ENCODE measurements around the gene PIH1D1. TPM values are rescaled to one million over a fixed set of nuclear protein-coding genes. Genes with fewer than 3 reads are reported as not detected.

The PIH1D1 gene
- total and polyA plus RNA-seq, 2 of the 8 experiments (the other 6 are each of a cell fraction or from before 2014, with no cell fraction given): 146 to 195 TPM

DNA sequence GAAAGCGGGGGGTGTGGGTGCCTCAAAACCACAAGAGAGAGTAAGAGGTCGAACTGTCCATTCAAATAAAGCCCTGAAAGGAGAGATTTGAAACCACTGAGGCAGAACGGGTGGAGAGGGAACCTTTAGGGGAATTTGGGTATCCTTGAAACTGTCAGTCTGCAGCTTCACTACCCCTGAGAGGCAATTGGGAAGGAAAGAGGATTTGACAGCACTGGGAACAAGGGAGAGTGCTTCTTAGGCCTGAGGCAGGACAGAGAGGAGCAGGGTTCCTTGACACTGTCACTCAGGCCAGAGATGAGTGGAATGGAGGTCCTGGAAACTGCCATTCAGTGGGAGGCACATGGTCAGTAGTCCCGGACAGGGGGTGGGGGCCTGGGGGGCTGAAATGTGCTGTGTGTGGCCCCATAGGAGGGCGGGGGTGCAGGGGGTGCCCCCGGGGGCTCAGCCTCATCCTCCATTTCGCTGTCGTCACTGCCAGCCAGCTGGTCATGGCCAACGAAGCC, 21.4 kb downstream of the PIH1D1 start:
- no peak overlapping the region for H2BK20ac ChIP-seq (ENCODE audit: low read length)
- no peak overlapping the region for H3K18ac ChIP-seq (ENCODE audit: extremely low read depth, low read length)
- H3K23me2 ChIP-seq (ENCODE audit: low read depth, low read length): peaks cover 23% of the 10 kb centered on the region
- peaks cover 7 to 43% (median 38%) of the 10 kb centered on the region in 4 experiments; a peak in 6 of 7 replicates for H3K27me3 ChIP-seq (replicated peaks in 1 of 4; ENCODE audit: control insufficient read depth in 3 of 4, extremely low read depth in 1 of 4, insufficient read depth in 3 of 4, low read length in 3 of 4)
- no peak for DNase-seq (ENCODE audit: low read depth in 1 of 2, low spot score in 2 of 2)
- peaks cover 0 to 2% of the 10 kb centered on the region in 2 experiments; a peak in 1 of 4 replicates for H3K9me3 ChIP-seq (ENCODE audit: insufficient read depth in 2 of 2, low read depth in 1 of 2, low read length in 1 of 2)
- no peak for FAIRE-seq
- H4K5ac ChIP-seq (ENCODE audit: insufficient read length, low read depth, low read length): no peak overlapping the region
- WGBS, 2 experiments (ENCODE audit: extremely low coverage in 1 of 2, insufficient coverage in 1 of 2, insufficient read length in 1 of 2, insufficient replicate concordance in 2 of 2, low coverage in 1 of 2, low lambda C conversion rate in 2 of 2, missing lambda C conversion rate in 1 of 2): 81% methylated on average over 9 of the region's 9 CpGs; no CpG with 5 or more reads in 1 of the 2 experiments
- H4K91ac ChIP-seq (replicated peaks; ENCODE audit: insufficient read length, low read length): no peak overlapping the region
- no peak overlapping the region for H3K9ac ChIP-seq (replicated peaks in 1 of 4; ENCODE audit: extremely low read depth in 1 of 4, low read depth in 3 of 4, low read length in 3 of 4)
- no peak overlapping the region for H2AFZ ChIP-seq (ENCODE audit: low read length)
- H2BK5ac ChIP-seq (ENCODE audit: low read depth, low read length): no peak overlapping the region
- ChIA-PET POLR2A (ENCODE audit: partially characterized antibody) (interaction anchor here (1.1 to 1.5 kb wide), 7 partner anchors 12 to 69 kb away, joined by 3 to 4 read pairs (median 3); partner anchors contain the start of gene PIH1D1), CTCF (ENCODE audit: partially characterized antibody) (interaction anchor here (0.7 to 3.7 kb wide), 11 partner anchors 11 to 211 kb away, joined by 3 to 13 read pairs (median 8); partner anchors contain the start of genes KASH5 and SLC17A7)
- H3K36me3 ChIP-seq (ENCODE audit: control insufficient read depth in 2 of 4, insufficient read depth in 4 of 4, low read length in 3 of 4): no peaks in the 10 kb centered on the region
- H2BK120ac ChIP-seq (replicated peaks; ENCODE audit: low read depth, low read length): no peak overlapping the region
- H3K4me1 ChIP-seq (replicated peaks in 1 of 4; ENCODE audit: control insufficient read depth in 3 of 4, insufficient read depth in 4 of 4, low read length in 3 of 4): peaks cover 4 to 37% (median 23%) of the 10 kb centered on the region in 4 experiments
- H3K4me3 ChIP-seq (ENCODE audit: extremely low read depth in 1 of 4, insufficient read depth in 2 of 4, low read depth in 3 of 4, low read length in 4 of 4): no peak overlapping the region
- no peak overlapping the region for H4K8ac ChIP-seq (ENCODE audit: extremely low read depth, insufficient read depth, low read length)
- H3K23ac ChIP-seq (ENCODE audit: insufficient read length): no peak overlapping the region
- H3K27ac ChIP-seq (ENCODE audit: low read depth, low read length): no peak overlapping the region
- no peak overlapping the region for H3K56ac ChIP-seq (replicated peaks; ENCODE audit: insufficient read length, low read depth, low read length)
- TF ChIP-seq TAF7 (optimal IDR thresholded peaks at IDR 0.05; ENCODE audit: borderline replicate concordance, low read depth, low read length) (no peak), BCL11A (IDR thresholded peaks at IDR 0.05; ENCODE audit: low read depth in 2 of 2, low read length in 2 of 2) (no peak), BRCA1 (IDR thresholded peaks at IDR 0.05; ENCODE audit: low read depth, low read length) (no peak), TCF12 (IDR thresholded peaks at IDR 0.05; ENCODE audit: low read depth, low read length) (no peak), TAF1 (IDR thresholded peaks at IDR 0.05; ENCODE audit: low read depth, low read length) (no peak), TEAD4 (IDR thresholded peaks at IDR 0.05; ENCODE audit: low read depth, low read length) (no peak), SIN3A (conservative IDR thresholded peaks at IDR 0.05 in 1 of 2, IDR thresholded peaks at IDR 0.05 in 1 of 2; ENCODE audit: low read depth in 1 of 2, low read length in 2 of 2) (no peak), KDM4A (IDR thresholded peaks at IDR 0.05; ENCODE audit: low read depth, low read length, severe bottlenecking) (no peak)
- H3K4me2 ChIP-seq (ENCODE audit: insufficient read depth in 1 of 2, low read depth in 2 of 2, low read length in 2 of 2): no peak overlapping the region
- H2BK12ac ChIP-seq (ENCODE audit: low read depth, low read length): 0 out of 2 replicates have a peak overlapping the region, but pooled peaks have one; percentile 68
- no peaks in the 10 kb centered on the region for H3K79me2 ChIP-seq (ENCODE audit: control insufficient read depth in 1 of 2, insufficient read depth in 2 of 2, low read length in 2 of 2)
- no peaks in the 10 kb centered on the region for H3K79me1 ChIP-seq (ENCODE audit: low read depth, low read length)
- no peak overlapping the region for H3K14ac ChIP-seq (ENCODE audit: insufficient read length)
- H4K20me1 ChIP-seq (replicated peaks in 1 of 2; ENCODE audit: control insufficient read depth in 1 of 2, insufficient read depth in 2 of 2, low read length in 2 of 2): no peaks in the 10 kb centered on the region
- H2BK15ac ChIP-seq (ENCODE audit: low read length): 0 out of 2 replicates have a peak overlapping the region, but pooled peaks have one; percentile 61
- H3K4ac ChIP-seq (replicated peaks; ENCODE audit: insufficient read length, low read depth, low read length): no peak overlapping the region
- peak overlapping the region; percentile 68; the same call in 1 of the 2 replicates for H2AK5ac ChIP-seq (ENCODE audit: low read depth, low read length)

Data from H1 (cell line).